Measurements from ENCODE around the gene LGI2.

LGI2 gene

DNA sequence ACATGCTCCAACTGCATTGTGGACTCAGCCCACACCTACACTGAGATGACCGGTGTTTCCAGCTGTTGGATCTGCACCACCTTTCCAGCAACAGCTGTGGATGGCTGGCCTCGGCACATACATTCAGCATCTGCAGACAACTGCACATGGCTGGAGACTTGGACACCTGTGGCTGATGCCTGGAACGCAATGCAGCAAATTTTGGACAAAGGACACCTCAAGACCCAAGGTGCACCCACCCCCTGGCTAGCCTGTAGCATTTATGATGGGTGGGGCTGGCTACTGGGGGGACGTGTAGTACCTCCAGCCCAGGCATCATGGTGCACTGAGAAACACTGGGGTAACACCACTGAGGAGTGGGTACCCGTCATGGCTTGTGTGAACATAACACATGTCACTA is 60.6 kb downstream of the LGI2 start:
- no peak overlapping the region for H3K4me3 ChIP-seq (ENCODE audit: low read length)

DNA sequence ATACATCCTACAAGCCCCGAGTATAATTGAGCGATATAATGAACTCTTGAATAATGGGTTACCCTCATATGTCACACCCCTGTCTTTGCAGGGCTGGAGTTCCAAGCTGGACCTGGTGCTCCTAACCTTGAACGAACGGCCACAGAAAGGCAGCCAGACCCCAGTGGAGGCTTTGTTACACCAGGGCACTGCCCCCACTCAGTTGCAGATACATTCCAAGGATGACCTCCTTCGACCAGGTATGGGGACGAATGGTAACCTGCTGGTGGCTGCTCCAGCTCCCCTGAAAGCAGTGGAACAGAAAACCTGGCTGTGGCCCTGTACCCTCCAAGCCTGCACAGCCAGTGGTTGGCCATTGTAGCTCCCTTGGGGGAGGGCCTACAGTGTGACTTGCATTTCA is 61.3 kb downstream of the LGI2 start:
- TF ChIP-seq EZH2phosphoT487 (IDR thresholded peaks at IDR 0.05; ENCODE audit: low read length) (no peak), EZH2 (optimal IDR thresholded peaks at IDR 0.05; ENCODE audit: low read depth, low read length) (no peak)
- TF ChIP-seq, protein P1, sequence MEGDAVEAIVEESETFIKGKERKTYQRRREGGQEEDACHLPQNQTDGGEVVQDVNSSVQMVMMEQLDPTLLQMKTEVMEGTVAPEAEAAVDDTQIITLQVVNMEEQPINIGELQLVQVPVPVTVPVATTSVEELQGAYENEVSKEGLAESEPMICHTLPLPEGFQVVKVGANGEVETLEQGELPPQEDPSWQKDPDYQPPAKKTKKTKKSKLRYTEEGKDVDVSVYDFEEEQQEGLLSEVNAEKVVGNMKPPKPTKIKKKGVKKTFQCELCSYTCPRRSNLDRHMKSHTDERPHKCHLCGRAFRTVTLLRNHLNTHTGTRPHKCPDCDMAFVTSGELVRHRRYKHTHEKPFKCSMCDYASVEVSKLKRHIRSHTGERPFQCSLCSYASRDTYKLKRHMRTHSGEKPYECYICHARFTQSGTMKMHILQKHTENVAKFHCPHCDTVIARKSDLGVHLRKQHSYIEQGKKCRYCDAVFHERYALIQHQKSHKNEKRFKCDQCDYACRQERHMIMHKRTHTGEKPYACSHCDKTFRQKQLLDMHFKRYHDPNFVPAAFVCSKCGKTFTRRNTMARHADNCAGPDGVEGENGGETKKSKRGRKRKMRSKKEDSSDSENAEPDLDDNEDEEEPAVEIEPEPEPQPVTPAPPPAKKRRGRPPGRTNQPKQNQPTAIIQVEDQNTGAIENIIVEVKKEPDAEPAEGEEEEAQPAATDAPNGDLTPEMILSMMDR (IDR thresholded peaks at IDR 0.05; ENCODE audit: low read length): no peak
- Histone ChIP-seq H3K36me3 (replicated peaks; ENCODE audit: insufficient read depth, low read length) (no peaks in the 10 kb centered on the region), H3K4me3 (ENCODE audit: low read length) (no peak overlapping the region), H3K9ac (ENCODE audit: low read length) (no peak overlapping the region), H3K9me3 (replicated peaks; ENCODE audit: insufficient read depth, low read length) (no peaks in the 10 kb centered on the region), H3K4me2 (ENCODE audit: low read depth, low read length) (no peak overlapping the region), H3K27me3 (replicated peaks; ENCODE audit: insufficient read depth, low read length) (no peaks in the 10 kb centered on the region), H3K27ac (ENCODE audit: low read length) (no peak overlapping the region), H3K4me1 (ENCODE audit: low read length) (peaks cover 7% of the 10 kb centered on the region; the same call in 1 of the 2 replicates), H2AFZ (ENCODE audit: low read length) (no peak overlapping the region), H3F3A (ENCODE audit: insufficient read depth, low read length) (no peaks in the 10 kb centered on the region), H4K20me1 (ENCODE audit: insufficient read depth, low read length) (no peaks in the 10 kb centered on the region), H3K79me2 (ENCODE audit: low read length) (no peaks in the 10 kb centered on the region), H3K9me2 (replicated peaks; ENCODE audit: insufficient read depth, low read length) (no peaks in the 10 kb centered on the region)
- no peak for DNase-seq

More for the DNA sequence above, 60.6 kb downstream of the LGI2 start:
- no peak for DNase-seq
- no peaks in the 10 kb centered on the region for H3K9me3 ChIP-seq (replicated peaks; ENCODE audit: insufficient read depth, low read length)
- H3K27ac ChIP-seq (ENCODE audit: low read length): no peak overlapping the region
- H3K9me2 ChIP-seq (replicated peaks; ENCODE audit: insufficient read depth, low read length): no peaks in the 10 kb centered on the region
- no peaks in the 10 kb centered on the region for H3K36me3 ChIP-seq (replicated peaks; ENCODE audit: insufficient read depth, low read length)
- H3K4me2 ChIP-seq (ENCODE audit: low read depth, low read length): no peak overlapping the region
- no peak overlapping the region for H3K9ac ChIP-seq (ENCODE audit: low read length)
- no peak for TF ChIP-seq EZH2phosphoT487 (IDR thresholded peaks at IDR 0.05; ENCODE audit: low read length)
- TF ChIP-seq, protein P1 (IDR thresholded peaks at IDR 0.05; ENCODE audit: low read length): no peak
- no peak for TF ChIP-seq EZH2 (optimal IDR thresholded peaks at IDR 0.05; ENCODE audit: low read depth, low read length)
- H3K79me2 ChIP-seq (ENCODE audit: low read length): no peaks in the 10 kb centered on the region
- H3K4me1 ChIP-seq (ENCODE audit: low read length): peaks cover 7% of the 10 kb centered on the region; the same call in 1 of the 2 replicates
- no peaks in the 10 kb centered on the region for H3F3A ChIP-seq (ENCODE audit: insufficient read depth, low read length)
- no peak overlapping the region for H2AFZ ChIP-seq (ENCODE audit: low read length)
- H4K20me1 ChIP-seq (ENCODE audit: insufficient read depth, low read length): no peaks in the 10 kb centered on the region
- no peaks in the 10 kb centered on the region for H3K27me3 ChIP-seq (replicated peaks; ENCODE audit: insufficient read depth, low read length)

DNA sequence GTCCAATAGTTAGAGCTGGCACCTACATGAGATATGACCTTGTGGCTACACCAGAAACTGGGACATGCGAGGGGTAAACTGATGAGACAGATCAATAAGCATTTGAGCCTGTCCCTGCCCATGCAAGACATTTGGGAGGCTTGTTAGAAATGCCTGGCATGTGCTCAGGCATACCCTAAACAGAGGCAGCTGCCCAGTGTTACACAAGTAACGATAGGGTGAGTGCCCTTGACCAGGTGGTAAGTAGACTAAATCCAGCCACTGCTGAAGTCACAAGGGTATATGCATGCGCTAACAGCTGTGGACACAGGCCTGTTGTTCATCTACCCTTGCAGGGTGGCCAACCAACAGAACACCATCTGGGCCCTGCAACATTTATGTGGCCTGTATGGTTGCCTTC is 61.8 kb downstream of the LGI2 start:
- Histone ChIP-seq H3K27ac (ENCODE audit: low read length) (no peak overlapping the region), H4K20me1 (ENCODE audit: insufficient read depth, low read length) (no peaks in the 10 kb centered on the region), H3F3A (ENCODE audit: insufficient read depth, low read length) (no peaks in the 10 kb centered on the region), H3K9me2 (replicated peaks; ENCODE audit: insufficient read depth, low read length) (no peaks in the 10 kb centered on the region), H2AFZ (ENCODE audit: low read length) (no peak overlapping the region), H3K9me3 (replicated peaks; ENCODE audit: insufficient read depth, low read length) (no peaks in the 10 kb centered on the region), H3K4me3 (ENCODE audit: low read length) (no peak overlapping the region), H3K9ac (ENCODE audit: low read length) (no peak overlapping the region), H3K27me3 (replicated peaks; ENCODE audit: insufficient read depth, low read length) (no peaks in the 10 kb centered on the region), H3K4me2 (ENCODE audit: low read depth, low read length) (no peak overlapping the region), H3K79me2 (ENCODE audit: low read length) (no peaks in the 10 kb centered on the region), H3K36me3 (replicated peaks; ENCODE audit: insufficient read depth, low read length) (no peaks in the 10 kb centered on the region), H3K4me1 (ENCODE audit: low read length) (peaks cover 7% of the 10 kb centered on the region; the same call in 1 of the 2 replicates)
- no peak for TF ChIP-seq EZH2 (optimal IDR thresholded peaks at IDR 0.05; ENCODE audit: low read depth, low read length)
- TF ChIP-seq, protein P1 (IDR thresholded peaks at IDR 0.05; ENCODE audit: low read length): no peak
- TF ChIP-seq EZH2phosphoT487 (IDR thresholded peaks at IDR 0.05; ENCODE audit: low read length): no peak
- DNase-seq: no peak

Measured in MM.1S (cell line).